Lung (tissue), 12 donors: ENCODE measurements around the gene RAB34. TPM values are rescaled to one million over a fixed set of nuclear protein-coding genes. Genes with fewer than 3 reads are reported as not detected.

Source experiments
- ATAC-seq: fragments of 200-7000 bp; cut with Tn5 transposase; one replicate; pipeline ENCODE4 v1.9.1; 2020; ENCODE audit warnings: moderate number of reproducible peaks; ENCODE audit not compliant: insufficient read depth, low FRiP score
- DNase-seq, 3 donors: peaks; one replicate each; pipeline ENCODE4 v3.0.0-alpha.2; 2013 to 2017
- H3K27ac ChIP-seq, 2 donors: one replicate each; pipeline ENCODE4 v1.5.1; 2013; ENCODE audit warnings: mild to moderate bottlenecking in 2 of 2, moderate library complexity in 2 of 2, control low read depth in 1 of 2, inconsistent platforms in 1 of 2, low read depth in 1 of 2, low read length in 1 of 2
- H3K27me3 ChIP-seq, 3 donors: one replicate each; pipeline ENCODE4 v1.5.1; 2013; ENCODE audit warnings: low read length in 2 of 3; ENCODE audit not compliant: control insufficient read depth in 3 of 3, insufficient read depth in 3 of 3
- H3K36me3 ChIP-seq, 4 donors: one replicate each; pipeline ENCODE4 v1.5.1; 2013; ENCODE audit warnings: low read length in 4 of 4, mild to moderate bottlenecking in 1 of 4, moderate library complexity in 1 of 4; ENCODE audit not compliant: control insufficient read depth in 4 of 4, insufficient read depth in 4 of 4
- H3K4me1 ChIP-seq, 5 donors: one replicate each; pipeline ENCODE4 v1.5.1; 2013; ENCODE audit warnings: low read length in 5 of 5, mild to moderate bottlenecking in 2 of 5, moderate library complexity in 1 of 5; ENCODE audit not compliant: control insufficient read depth in 5 of 5, insufficient read depth in 5 of 5
- H3K4me3 ChIP-seq: one replicate; pipeline ENCODE4 v1.5.1; 2013; ENCODE audit warnings: mild to moderate bottlenecking, control low read depth, moderate library complexity
- H3K9ac ChIP-seq, 2 donors: one replicate each; pipeline ENCODE4 v1.5.1; 2013; ENCODE audit warnings: low read length in 2 of 2, control low read depth in 1 of 2; ENCODE audit not compliant: insufficient read depth in 1 of 2
- H3K9me3 ChIP-seq, 4 donors: one replicate each; pipeline ENCODE4 v1.5.1; 2013; ENCODE audit warnings: low read length in 3 of 4, mild to moderate bottlenecking in 1 of 4, moderate library complexity in 1 of 4; ENCODE audit not compliant: control insufficient read depth in 4 of 4, insufficient read depth in 3 of 4
- CTCF ChIP-seq: IDR thresholded peaks from 2 replicates; pipeline ENCODE4 v1.5.1; 2012; ENCODE audit warnings: mild to moderate bottlenecking; ENCODE audit errors: control extremely low read depth, extremely low read depth
- WGBS, 2 donors: extraction: QIAGEN DNeasy Blood & Tissue Kit; methylation state at CpG; one replicate each; pipeline ENCODE4 v1.1.7; 2013; 5-methylcytosine and 5-hydroxymethylcytosine counted together
- polyA plus RNA-seq, 2 donors: library from polyadenylated mRNA; stranded (reverse); fragments of 200-250 nt; gene quantifications; one replicate each; pipeline ENCODE4 v1.2.1, GENCODE V29; 2013
- total RNA-seq, 2 donors: library from RNA; depleted of rRNA in 1 of 2; stranded (reverse); fragments of >200 nt in 1 of 2; gene quantifications; one replicate each; pipeline ENCODE4 v1.2.1, GENCODE V29; 2014 to 2021
- donor health status: control.
- donor health status: control.
- donor health status: Bipolar disorder and iron deficiency.
- donor health status: healthy.
- donor health status: DM: yes; HTN: yes; CAD: no.

The RAB34 gene
- total and polyA plus RNA-seq, 4 donors = 77.8 to 103 (median 97.2) TPM

GRCh38 chr17:28714281-28714680 is 3.4 kb downstream of the RAB34 start:
- Histone ChIP-seq H3K9ac (no peak overlapping the region), H3K9me3 (no peaks in the 10 kb centered on the region), H3K4me1 (peaks cover 0 to 45% (median 7%) of the 10 kb centered on the region in 5 donors), H3K36me3 (peaks cover 0 to 31% (median 11%) of the 10 kb centered on the region in 4 donors), H3K27me3 (no peaks in the 10 kb centered on the region), H3K4me3 (no peak overlapping the region), H3K27ac (no peak overlapping the region)
- ATAC-seq = no peak
- TF ChIP-seq CTCF = no peak
- WGBS, 2 donors = 88 to 99% methylated on average over 3 of the region's 3 CpGs
- DNase-seq = no peak

- Histone ChIP-seq H3K4me1 (peaks cover 0 to 31% (median 6%) of the 10 kb centered on the region in 5 donors), H3K9me3 (no peaks in the 10 kb centered on the region), H3K4me3 (no peak overlapping the region), H3K36me3 (peaks cover 0 to 31% (median 11%) of the 10 kb centered on the region in 4 donors), H3K9ac (no peak overlapping the region), H3K27me3 (no peaks in the 10 kb centered on the region), H3K27ac (no peak overlapping the region)
- DNase-seq (no peak), ATAC-seq (no peak)
- no peak for TF ChIP-seq CTCF
- WGBS, 2 donors = 82 to 88% methylated on average over 7 of the region's 7 CpGs
These were observed 4.8 kb downstream of the RAB34 start for GRCh38 chr17:28712705-28713415.

GRCh38 chr17:28712032-28712704 is 5.5 kb downstream of the RAB34 start:
- Histone ChIP-seq H3K27ac (peak overlapping the region in 1 of 2 donors; percentile 90), H3K4me3 (no peak overlapping the region), H3K4me1 (peaks cover 0 to 31% (median 6%) of the 10 kb centered on the region in 5 donors), H3K9ac (no peak overlapping the region), H3K36me3 (peaks cover 0 to 31% (median 11%) of the 10 kb centered on the region in 4 donors), H3K9me3 (no peaks in the 10 kb centered on the region), H3K27me3 (no peaks in the 10 kb centered on the region)
- TF ChIP-seq CTCF = no peak
- peak; percentile 33 to 46 (median 33) for DNase-seq
- peak; percentile 19 for ATAC-seq
- WGBS, 2 donors = 15 to 35% methylated on average over 34 of the region's 34 CpGs
